Measurements from ENCODE around the gene FBXO2.

Gene FBXO2

DNA sequence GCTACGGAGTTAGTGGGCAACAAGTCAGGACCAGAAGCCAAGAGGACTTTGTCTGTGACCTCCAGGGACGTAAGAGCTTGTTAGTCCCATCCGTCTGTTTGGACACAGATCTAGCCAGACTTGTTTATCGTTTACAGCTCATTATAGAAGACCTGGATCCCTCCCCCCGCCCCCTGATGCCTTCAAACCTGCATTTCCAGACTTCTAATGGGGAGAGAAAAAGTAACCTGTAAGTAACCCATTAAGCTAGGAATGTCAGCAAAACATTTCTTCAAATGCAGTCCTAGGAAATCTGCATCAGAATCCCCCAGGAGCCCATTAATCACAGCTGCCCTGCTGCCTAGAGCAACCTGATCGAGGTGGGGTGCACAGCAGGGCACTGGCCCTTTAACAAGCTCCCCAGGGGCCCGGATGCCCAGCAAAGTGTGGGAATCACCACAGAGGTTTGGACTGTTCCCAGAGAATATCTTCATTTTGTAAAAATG, 28.1 kb upstream of the FBXO2 start:
- no peak for DNase-seq (ENCODE audit: low spot score)

DNA sequence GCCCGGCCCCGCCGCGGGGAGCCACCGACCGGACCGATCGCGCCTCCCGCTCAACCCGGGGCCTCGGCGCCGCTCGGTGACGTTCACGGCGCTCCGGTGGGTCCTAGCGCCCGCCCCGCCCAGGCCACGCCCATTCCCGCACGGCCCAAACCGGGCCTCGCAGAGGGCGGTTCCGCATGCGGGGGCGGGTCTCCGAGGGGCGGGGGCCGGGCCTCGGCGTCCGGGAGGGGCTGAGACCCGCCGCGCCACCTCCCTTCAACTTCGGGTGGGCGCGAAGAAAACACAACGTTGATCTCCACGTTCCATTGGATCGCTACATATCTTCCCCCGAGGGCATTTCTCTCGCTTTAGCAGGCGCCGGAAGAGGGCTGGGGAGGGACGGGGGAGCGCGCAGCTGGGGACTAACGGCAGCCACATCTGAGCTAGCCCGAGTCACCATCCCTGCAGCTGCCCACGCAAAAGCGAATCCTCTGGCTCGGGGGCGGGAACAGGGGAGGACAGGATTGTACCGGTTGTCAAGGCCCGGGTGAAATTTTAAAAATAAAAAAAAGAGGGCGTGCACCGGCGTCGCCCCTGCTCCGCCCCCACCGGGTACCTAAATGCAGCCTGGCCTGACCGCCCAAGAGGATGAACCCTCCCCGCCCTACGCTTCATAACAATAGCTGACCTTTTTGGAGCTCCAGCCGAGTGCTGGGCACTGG, 27.0 kb upstream of the FBXO2 start, which contains the start of gene MAD2L2:
MAD2L2 (minus strand) TSS at position 78 of the 701 bp plus-strand sequence. CDS start 547 bp downstream, outside the sequence.
- DNase-seq (ENCODE audit: low spot score), result peak; percentile 94

DNA sequence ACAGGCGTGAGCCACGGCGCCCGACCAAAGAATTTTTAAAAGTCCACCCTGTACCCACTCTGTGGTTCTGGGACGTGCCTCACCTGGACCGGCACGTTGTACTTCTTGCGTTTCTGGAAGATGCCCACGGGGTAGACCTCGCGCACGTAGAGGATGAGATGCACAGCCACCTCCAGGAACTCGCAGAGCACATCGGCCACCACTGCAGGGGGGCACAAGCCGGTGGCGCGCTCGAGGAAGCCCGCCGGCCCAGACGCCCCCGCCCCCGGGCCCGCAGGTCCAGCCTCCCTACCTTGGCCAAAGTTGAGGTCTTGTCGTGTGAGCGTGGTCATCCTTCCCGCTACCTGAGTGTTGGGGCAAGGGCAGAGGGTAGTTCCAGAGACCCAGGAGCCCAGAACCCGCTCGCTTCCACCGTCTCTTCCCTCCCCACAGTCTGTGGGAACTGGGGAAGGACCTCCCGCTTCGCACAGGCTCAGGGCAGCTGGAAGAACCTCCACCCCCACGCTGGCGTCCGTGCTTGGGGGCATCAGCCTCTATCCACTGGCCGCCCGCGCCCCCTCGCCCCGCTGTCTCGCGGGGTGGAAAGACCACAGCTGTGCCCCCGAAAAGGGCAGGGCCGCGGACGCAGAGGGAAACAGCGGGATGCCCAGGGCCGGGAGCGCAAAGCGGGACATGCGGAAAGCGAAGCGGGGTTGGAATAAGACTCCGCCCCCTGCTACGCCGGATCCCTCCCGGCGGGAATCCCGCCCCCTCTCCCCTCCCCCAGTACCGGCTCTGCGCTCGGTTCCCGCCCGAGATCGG, 26.2 kb upstream of the FBXO2 start:
- DNase-seq (ENCODE audit: low spot score), result peak; percentile 70

DNA sequence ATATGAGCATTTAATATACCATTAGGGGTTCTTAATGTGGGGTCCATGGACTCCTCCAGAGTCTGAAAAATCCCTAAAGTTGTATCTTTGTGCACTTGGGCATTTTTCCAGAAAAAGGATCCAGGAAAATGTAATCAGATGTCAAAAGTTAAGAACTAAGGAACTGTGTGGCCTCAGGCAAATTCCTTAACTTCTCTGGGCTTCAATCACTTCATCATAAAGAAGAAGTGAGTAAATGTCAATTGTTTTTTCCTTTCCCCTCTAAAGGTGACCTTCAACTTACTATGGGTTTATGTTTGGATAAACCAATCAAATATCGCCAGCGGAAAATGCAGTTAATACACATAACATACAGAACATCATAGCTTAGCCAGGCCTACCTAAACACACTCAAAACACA, 24.2 kb upstream of the FBXO2 start:
- DNase-seq (ENCODE audit: low spot score), result no peak

DNA sequence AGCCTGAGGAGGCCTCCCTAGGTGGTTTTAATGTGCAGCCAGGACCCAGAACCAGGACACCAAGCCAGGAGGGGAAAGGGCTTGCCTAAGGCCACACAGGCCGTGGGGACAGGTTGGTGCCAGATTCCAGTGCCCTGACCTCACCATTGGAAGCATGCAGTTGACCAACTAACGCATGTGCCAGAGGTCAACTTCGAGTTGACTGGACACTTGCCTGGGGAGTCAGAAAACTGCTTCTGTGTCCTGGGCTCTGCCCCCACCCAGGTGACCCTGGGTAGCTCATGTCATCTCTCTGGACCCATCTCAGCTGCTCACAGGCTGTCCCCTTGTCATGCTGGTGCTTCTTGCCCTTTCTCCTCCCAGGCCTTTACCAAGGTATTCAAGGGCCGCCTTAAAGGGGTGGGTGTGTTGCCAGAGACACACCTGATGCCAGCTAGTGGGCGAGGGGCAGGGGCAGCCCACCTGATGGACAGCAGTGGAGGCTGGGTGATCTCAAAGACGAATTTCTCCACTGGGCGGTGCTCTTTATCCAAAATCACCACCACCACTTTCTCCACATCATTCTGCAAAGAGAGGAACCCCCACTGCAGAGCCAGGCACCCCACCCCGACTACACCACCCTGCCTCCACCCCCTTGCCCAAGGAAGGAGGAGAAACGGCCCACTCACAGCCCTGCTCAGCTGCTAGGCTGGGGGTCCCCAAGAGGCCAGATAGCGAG, 22.3 kb upstream of the FBXO2 start:
- DNase-seq (ENCODE audit: low spot score), result no peak

DNA sequence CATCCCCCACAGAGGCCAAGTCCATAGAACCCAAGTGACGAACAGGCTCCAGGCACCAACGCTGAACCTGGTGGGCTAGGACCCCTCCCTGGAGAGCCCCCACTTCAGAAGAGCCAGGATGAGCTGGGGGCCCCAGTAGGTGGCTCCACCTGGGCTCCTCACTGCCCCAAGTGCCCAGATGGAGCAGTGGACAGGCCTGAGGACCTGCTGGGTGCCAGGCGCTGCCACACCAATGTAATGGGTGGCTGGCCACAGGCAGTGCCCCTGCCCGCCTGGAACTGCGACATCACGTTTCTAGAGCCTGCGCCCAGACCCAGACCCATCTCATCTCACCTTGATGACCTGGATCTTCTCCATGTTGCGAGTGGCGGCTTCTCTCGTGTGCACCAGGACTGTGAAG, 21.1 kb upstream of the FBXO2 start:
- DNase-seq (ENCODE audit: low spot score), result no peak

DNA sequence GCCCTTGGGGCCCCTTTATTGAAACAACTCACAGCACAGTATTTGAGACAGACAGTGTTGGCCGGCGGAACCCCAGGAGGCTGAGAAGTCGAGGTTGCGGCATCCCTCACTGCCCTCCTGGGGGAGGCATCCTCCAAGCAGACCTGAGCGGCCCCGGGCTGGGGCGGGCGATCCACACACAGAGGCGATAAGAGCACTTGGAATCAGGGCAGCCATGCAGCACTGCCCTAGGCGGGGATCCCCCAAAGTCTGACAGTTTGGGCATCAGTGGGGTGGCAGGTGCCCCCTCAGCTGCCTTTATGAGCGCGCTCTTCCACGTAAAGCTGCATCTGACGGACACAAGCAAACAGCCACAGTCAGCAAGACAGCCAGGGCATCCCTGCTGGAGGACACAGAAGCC, 20.3 kb upstream of the FBXO2 start:
- no peak for DNase-seq (ENCODE audit: low spot score)

DNA sequence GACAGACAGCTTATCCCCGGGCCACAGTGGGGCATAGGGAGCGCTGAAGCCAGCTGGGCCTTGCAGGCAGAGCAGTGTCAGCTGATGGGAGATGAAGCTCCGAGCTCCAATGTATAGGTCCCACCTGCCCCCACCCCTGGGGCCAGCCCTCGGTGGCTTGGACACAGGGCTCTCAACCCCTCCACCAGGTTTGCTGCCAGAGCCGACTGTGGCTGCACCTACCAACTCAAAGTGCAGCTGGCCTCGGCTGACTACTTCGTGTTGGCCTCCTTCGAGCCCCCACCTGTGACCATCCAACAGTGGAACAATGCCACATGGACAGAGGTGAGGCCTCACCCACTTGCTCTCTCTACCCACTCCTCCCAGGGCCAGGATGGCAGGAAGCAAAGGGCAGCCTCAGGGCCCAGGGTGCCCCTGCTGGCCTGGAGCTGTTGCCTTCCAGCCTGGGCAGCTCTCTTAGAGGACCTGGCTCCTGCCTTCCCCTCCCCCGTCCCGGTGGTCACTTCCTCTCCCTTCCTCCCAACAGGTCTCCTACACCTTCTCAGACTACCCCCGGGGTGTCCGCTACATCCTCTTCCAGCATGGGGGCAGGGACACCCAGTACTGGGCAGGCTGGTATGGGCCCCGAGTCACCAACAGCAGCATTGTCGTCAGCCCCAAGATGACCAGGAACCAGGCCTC, 19.0 kb upstream of the FBXO2 start:
- DNase-seq (ENCODE audit: low spot score), result no peak

DNA sequence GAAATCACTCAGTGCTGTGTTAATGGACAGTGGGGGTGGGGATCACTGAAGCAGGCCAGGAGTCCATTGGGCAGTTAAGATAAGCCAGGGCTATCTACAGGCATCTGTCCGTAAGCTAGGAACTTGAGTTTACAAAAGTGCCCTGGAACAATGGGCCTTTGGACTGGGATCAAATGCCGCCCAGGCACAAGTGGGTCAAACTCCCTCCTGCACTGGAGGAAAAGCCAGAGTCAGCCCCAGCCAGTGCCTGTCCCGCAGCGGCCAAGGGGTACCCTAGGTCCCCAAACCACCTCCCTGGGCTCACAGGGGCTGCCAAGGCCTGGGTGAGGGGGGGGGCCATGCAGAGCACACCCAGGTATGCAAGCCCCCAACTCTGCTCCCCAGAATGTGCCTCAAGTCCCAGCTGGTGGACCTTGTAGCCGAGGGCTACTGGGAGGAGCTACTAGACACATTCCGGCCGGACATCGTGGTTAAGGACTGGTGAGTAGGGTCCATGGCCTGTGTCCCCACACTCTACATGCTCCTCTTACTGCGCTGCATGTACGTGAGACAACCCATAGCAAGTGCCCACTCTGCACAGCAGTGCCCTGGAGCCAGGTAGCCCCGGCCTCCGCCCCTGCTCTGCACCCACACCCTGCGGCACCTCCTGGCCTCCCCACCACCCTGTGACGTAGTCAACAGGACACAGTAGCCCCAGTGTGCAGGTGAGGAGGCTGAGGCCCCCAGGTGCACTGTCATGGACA, 17.5 kb upstream of the FBXO2 start:
- DNase-seq (ENCODE audit: low spot score), result no peak

DNA sequence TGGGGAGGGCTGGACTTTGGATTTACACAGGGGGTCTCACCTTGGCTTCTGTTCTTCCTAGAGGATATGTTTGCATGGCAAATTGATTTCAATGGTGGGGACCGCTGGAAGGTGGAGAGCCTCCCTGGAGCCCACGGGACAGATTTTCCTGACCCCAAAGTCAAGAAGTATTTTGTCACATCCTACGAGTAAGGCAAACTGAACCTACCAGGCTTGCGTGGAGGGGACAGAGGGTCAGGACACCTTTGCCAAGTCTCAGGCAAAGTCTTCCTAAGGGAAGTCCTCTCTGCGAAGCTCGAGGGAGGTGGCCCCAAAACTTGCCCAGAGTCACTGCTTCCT, 16.9 kb upstream of the FBXO2 start:
- DNase-seq (ENCODE audit: low spot score), result no peak

DNA sequence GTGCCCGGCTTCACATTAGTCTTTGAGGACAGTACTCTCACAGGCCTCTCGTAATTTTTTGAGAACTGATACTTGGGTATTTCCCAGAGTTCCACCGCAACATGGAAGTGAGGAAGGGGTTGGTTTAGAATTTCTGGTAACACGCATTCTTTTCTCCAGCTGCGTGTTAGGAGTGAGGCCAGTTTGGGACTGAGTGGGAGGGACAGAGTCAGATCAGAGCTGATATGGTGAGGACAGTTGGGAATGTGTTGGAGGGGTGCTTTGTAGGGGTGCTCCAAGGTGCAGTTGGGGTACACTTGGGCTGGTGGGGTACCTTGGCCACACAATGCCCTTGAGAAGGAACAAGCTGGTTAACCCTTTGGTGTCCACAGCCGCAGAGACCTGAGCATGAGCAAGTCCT, 16.5 kb upstream of the FBXO2 start:
- no peak for DNase-seq (ENCODE audit: low spot score)

DNA sequence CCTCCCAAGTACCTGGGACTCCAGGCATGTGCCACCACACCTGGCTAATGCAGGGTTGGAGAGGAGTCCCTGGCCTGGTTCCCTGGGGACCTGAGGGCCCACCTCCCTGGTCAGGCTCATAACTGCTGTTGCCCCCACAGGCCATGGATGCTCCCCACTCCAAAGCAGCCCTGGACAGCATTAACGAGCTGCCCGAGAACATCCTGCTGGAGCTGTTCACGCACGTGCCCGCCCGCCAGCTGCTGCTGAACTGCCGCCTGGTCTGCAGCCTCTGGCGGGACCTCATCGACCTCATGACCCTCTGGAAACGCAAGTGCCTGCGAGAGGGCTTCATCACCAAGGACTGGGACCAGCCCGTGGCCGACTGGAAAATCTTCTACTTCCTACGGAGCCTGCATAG, 14.3 kb upstream of the FBXO2 start:
- no peak for DNase-seq (ENCODE audit: low spot score)

DNA sequence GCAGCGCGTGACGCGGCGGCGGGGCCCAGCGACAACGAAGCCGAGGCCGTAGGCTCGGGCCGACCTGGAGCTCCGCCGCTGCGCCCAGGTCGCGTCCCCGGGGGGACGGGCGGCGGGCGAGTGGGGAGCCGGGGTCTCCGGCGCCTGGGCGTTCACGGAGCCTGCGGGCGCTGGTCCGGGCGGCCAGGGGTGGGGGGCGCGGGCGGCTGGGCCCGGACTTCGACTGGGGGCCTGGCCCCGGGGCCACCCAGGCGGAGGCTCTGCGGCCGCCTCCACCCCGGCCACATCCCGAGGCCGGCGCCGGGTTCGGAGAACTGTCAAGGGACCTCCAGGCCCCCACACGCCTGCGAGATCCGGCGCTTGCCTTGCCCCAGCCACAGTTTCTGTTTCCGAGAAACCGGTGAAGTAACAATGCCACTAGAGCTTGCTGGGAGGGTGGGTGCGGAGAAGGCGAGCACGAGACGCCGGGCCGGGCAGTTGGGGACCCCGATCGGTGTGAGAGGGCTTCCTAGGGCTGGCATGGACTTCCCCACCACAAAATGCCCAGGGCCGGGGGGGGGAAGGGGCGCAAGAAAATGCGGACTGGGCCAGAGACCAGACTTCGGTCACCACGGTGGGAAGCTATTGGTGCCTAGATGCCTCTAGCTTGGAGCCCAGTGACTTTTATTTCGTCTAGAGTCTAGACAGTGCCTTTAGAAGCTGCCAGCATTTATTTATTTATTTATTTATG, 10.3 kb upstream of the FBXO2 start:
- DNase-seq (ENCODE audit: low spot score), result no peak

DNA sequence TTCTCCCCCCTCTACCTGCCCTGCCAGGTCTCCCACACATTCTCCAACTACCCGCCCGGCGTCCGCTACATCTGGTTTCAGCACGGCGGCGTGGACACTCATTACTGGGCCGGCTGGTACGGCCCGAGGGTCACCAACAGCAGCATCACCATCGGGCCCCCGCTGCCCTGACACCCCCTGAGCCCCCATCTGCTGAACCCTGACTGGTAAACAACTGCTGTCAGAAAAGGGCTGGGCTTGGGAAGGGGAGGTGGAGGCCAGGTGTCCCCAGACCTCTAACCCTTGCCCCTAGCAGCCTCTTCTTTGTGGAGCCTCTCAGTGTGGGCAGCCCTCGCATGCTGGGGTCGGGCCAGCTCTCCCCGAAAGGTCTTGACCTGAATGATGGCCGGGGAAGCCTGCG, 6.9 kb upstream of the FBXO2 start:
- DNase-seq (ENCODE audit: low spot score), result no peak

DNA sequence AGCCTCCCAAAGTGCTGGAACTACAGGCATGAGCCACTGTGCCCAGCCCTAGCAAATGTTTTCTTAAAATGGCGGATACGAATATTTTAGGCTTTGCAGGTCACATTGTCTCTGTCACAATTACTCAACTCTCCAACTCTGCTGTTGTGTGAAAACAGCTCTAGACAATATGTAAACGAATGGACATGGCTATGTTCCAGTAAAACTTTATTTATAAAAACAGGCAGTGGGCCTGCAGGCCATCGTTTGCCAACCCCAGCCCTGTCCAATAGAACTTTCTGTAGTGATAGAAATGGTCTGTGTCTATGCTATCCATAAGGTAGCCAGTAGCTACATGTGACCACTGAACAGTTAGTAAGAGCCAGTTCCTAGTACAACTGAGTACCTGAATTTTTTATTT, 5.5 kb upstream of the FBXO2 start:
- DNase-seq (ENCODE audit: low spot score), result no peak

DNA sequence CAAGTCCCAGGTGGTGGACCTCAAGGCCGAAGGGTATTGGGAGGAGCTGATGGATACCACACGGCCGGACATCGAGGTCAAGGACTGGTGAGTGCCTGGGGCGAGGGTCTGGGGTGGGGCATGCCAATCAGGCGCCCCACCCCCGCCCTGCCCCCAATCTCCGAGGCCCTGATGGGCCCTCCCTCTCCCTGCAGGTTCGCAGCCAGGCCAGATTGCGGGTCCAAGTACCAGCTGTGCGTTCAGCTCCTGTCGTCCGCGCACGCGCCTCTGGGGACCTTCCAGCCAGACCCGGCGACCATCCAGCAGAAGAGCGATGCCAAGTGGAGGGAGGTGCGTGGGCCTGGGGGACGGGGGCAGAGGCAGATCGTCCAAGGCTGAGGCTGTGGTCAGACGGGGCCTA, 4.3 kb upstream of the FBXO2 start:
- DNase-seq (ENCODE audit: low spot score), result no peak

DNA sequence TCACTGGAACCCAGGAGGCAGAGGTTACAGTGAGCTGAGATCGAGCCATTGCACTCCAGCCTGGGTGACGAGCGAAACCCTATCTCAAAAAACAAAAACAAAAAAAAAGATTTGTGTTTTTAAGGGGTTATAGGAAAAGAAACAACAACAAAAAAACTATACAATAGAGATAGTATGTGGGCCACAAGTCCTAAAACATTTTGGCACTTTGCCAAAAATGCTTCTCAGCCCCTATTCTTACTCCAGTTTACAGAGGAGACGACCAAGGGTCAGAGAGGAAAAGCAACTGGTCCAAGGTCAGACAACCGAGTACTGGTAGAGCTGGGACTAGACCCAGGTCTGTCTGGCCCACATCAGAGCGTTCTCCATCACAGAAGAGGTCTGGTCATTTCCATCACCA, 3.4 kb upstream of the FBXO2 start:
- no peak for DNase-seq (ENCODE audit: low spot score)

DNA sequence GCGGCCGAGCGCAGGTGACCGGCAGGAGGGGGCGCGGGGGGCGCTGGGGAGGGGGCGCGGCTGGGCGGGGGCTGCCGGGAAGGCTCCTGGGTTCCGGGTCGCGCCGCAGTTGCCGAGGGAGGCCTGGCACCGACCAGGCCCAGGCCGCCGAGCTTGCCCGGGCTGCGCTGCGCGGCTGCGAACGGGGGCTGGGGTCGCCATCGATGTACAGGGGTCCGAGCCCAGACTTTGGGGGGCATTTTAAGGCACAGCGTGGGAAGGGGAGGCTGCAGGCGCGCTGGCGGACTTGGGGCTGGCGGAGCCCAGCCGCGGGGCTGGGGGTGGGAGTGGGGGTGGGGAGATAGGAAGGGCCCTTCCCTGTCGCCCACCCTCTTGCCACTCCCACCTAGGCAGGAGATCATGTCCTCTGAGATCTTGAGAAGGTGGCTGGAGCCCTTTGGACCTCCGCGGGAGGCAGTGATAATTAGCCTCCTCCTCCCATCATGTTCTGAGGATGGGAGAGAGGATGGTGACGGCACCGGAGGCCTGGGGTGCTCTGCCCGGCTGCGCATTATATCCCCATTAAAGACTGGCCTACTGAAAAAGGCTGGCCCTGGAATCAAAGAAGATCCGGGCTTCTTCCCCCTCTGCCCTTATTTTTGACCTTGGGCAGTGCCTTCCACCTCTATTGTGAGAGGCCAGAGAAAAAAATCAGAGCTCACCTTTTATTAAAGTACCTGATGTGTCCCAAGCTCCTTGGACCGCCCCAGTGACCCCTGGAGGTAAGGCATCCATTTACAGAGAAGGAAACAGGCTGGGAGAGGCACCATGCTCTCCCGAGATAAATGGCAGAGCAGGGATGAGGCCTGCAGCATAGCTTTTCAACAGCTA, 945 bp upstream of the FBXO2 start:
- DNase-seq (ENCODE audit: low spot score), result no peak

DNA sequence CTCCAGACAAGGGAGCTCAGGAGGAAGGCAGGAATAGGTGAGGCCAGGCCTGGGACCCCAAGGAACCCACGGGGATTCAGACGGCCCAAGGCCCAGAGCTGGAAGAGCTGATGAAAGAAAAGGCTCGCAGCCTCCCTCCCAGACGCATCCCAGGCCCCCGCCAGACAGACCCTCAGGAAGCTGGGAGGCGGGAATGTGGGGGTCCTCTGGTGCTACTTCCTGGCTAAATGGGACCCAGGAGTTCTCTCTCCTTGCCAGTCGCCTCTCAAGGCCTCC, 430 bp downstream of the FBXO2 start:
- no peak for DNase-seq (ENCODE audit: low spot score)

All from HuH-7.5 (cell line).